HepG2 (cell line): ENCODE measurements around the gene TMPO. TPM values are rescaled to one million over a fixed set of nuclear protein-coding genes. Genes with fewer than 3 reads are reported as not detected.

Source experiments
- BCLAF1 ChIP-seq: fragments of 450-650 bp; IDR thresholded peaks from 2 replicates; pipeline ENCODE4 v1.6.1; 2017; ENCODE audit warnings: mild to moderate bottlenecking
- BRF2 ChIP-seq: sonication (generic); formaldehyde crosslinking; IDR thresholded peaks from 2 replicates; pipeline ENCODE4 v1.8.1; 2022; ENCODE audit warnings: mild to moderate bottlenecking, missing genetic modification reagents
- E2F5 ChIP-seq: sonication (generic); formaldehyde crosslinking; conservative IDR thresholded peaks from 2 replicates; pipeline ENCODE4 v1.4.0; 2020; ENCODE audit warnings: missing genetic modification reagents
- GLMP ChIP-seq: sonication (generic); formaldehyde crosslinking; IDR thresholded peaks from 2 replicates; pipeline ENCODE4 v1.9.0; 2021; ENCODE audit warnings: missing genetic modification reagents, mild to moderate bottlenecking, borderline replicate concordance
- GMEB1 ChIP-seq: sonication (generic); formaldehyde crosslinking; IDR thresholded peaks from 2 replicates; pipeline ENCODE4 v1.5.1; 2020; ENCODE audit warnings: missing genetic modification reagents, mild to moderate bottlenecking, borderline replicate concordance
- HOMEZ ChIP-seq: IDR thresholded peaks from 2 replicates; pipeline ENCODE4 v1.6.1; 2016; ENCODE audit warnings: low read depth
- NR1H2 ChIP-seq: sonication (generic); formaldehyde crosslinking; IDR thresholded peaks from 2 replicates; pipeline ENCODE4 v1.8.1; 2022; ENCODE audit warnings: low read depth, missing genetic modification reagents, borderline replicate concordance
- SP5 ChIP-seq: IDR thresholded peaks from 2 replicates; pipeline ENCODE4 v1.6.1; 2016; ENCODE audit warnings: low read depth, borderline replicate concordance
- SRSF4 ChIP-seq: fragments of 200-400 bp; formaldehyde crosslinking; IDR thresholded peaks from one replicate; pipeline ENCODE4 v1.6.1; 2018; ENCODE audit warnings: mild to moderate bottlenecking, low read depth, low read length, moderate library complexity; ENCODE audit not compliant: poor library complexity, severe bottlenecking
- SRY ChIP-seq: sonication (generic); formaldehyde crosslinking; IDR thresholded peaks from 2 replicates; pipeline ENCODE4 v1.8.0; 2022; ENCODE audit warnings: mild to moderate bottlenecking, missing genetic modification reagents
- XBP1 ChIP-seq: sonication (generic); formaldehyde crosslinking; IDR thresholded peaks from 2 replicates; pipeline ENCODE4 v1.5.0; 2020; ENCODE audit warnings: missing genetic modification reagents
- ZNF34 ChIP-seq: sonication (generic); formaldehyde crosslinking; IDR thresholded peaks from 2 replicates; pipeline ENCODE4 v1.4.0; 2020; ENCODE audit warnings: mild to moderate bottlenecking, missing genetic modification reagents, borderline replicate concordance
- ZNF543 ChIP-seq: sonication (generic); formaldehyde crosslinking; IDR thresholded peaks from 2 replicates; pipeline ENCODE4 v1.4.0; 2020; ENCODE audit warnings: mild to moderate bottlenecking, missing genetic modification reagents
- ZNF549 ChIP-seq: sonication (generic); formaldehyde crosslinking; IDR thresholded peaks from 2 replicates; pipeline ENCODE4 v1.5.0; 2020; ENCODE audit warnings: missing genetic modification reagents
- ZNF773 ChIP-seq: sonication (generic); formaldehyde crosslinking; IDR thresholded peaks from 2 replicates; pipeline ENCODE4 v1.4.0; 2020; ENCODE audit warnings: missing genetic modification reagents, borderline replicate concordance
- ZNF780A ChIP-seq: sonication (generic); formaldehyde crosslinking; IDR thresholded peaks from 2 replicates; pipeline ENCODE4 v1.8.0; 2022; ENCODE audit warnings: mild to moderate bottlenecking, missing genetic modification reagents, moderate library complexity
- ZSCAN31 ChIP-seq: sonication (generic); formaldehyde crosslinking; IDR thresholded peaks from 2 replicates; pipeline ENCODE4 v1.5.0; 2020; ENCODE audit warnings: low read depth, mild to moderate bottlenecking, missing genetic modification reagents
- polyA plus RNA-seq, 8 experiments: library from polyadenylated mRNA; depleted of rRNA in 3 of 8; stranded (reverse) in 7 of 8; unstranded in 1 of 8; fragments of >200 nt; fragmentation: Illumina TruSeq in 4 of 8; extraction: Trizol in 4 of 8; gene quantifications; 2 replicates each; pipeline versions ENCODE4 v1.2.1 to v1.2.3, GENCODE V29; 2011 to 2016; ENCODE audit warnings: low read depth in 4 of 8, missing spikeins in 1 of 8, mixed read lengths in 1 of 8; ENCODE audit not compliant: insufficient read depth in 1 of 8
- total RNA-seq, 5 experiments: library from RNA; depleted of rRNA; stranded (reverse); fragments of >200 nt; fragmentation: Illumina TruSeq; extraction: Trizol; gene quantifications; 2 replicates each; pipeline ENCODE4 v1.2.3, GENCODE V29; 2016; ENCODE audit warnings: low read depth in 1 of 5

The TMPO gene
- total and polyA plus RNA-seq, 2 of the 13 experiments (the other 11 are each of a cell fraction or from before 2014, with no cell fraction given), result 24.2 to 167 TPM

- TF ChIP-seq GMEB1 (peak; percentile 97), SRY (CRISPR knock-in tag) (peak; percentile 72), HOMEZ (CRISPR knock-in tag) (0 out of 2 replicates have a peak, but pooled peaks have one; percentile 22), BCLAF1 (no peak), ZNF34 (CRISPR knock-in tag) (no peak), ZNF780A (CRISPR knock-in tag) (no peak; the same call in 1 of the 2 replicates), XBP1 (CRISPR knock-in tag) (peak; percentile 89; the same call in 1 of the 2 replicates), E2F5 (CRISPR knock-in tag) (peak; percentile 87), NR1H2 (CRISPR knock-in tag) (no peak; the same call in 1 of the 2 replicates), ZNF773 (CRISPR knock-in tag) (no peak), ZSCAN31 (CRISPR knock-in tag) (peak; percentile 65; the same call in 1 of the 2 replicates), BRF2 (CRISPR knock-in tag) (peak; percentile 37; the same call in 1 of the 2 replicates), SP5 (CRISPR knock-in tag) (peak; percentile 37; the same call in 1 of the 2 replicates), GLMP (CRISPR knock-in tag) (no peak), SRSF4 (no peak), ZNF549 (no peak), ZNF543 (CRISPR knock-in tag) (no peak)
These were observed 78.1 kb downstream of the TMPO start, which contains the start of gene SLC25A3 (continued) for GRCh38 chr12:98593351-98594049.
